Type B pancreatic cell (in vitro differentiated cells): Measurements from ENCODE around the gene PHF1. TPM values are rescaled to one million over a fixed set of nuclear protein-coding genes. Genes with fewer than 3 reads are reported as not detected.

Source experiments
- DNase-seq: peaks from one replicate; pipeline ENCODE4 v3.0.0; 2021; ENCODE audit warnings: mixed read lengths; ENCODE audit not compliant: unreplicated experiment; ENCODE audit errors: extremely low spot score
- H3K27ac Mint-ChIP-seq: 2 replicates; pipeline ENCODE4 v1.8.0; 2021; ENCODE audit warnings: mild to moderate bottlenecking, mixed read lengths
- H3K27me3 Mint-ChIP-seq: 2 replicates; pipeline ENCODE4 v1.8.0; 2021; ENCODE audit warnings: mixed read lengths
- H3K36me3 Mint-ChIP-seq: 2 replicates; pipeline ENCODE4 v1.8.0; 2021; ENCODE audit warnings: mixed read lengths
- H3K4me1 Mint-ChIP-seq: one replicate; pipeline ENCODE4 v1.8.0; 2021; ENCODE audit warnings: mixed read lengths; ENCODE audit not compliant: unreplicated experiment
- H3K4me3 Mint-ChIP-seq: 2 replicates; pipeline ENCODE4 v1.8.0; 2021; ENCODE audit warnings: mild to moderate bottlenecking, mixed read lengths
- H3K9me3 Mint-ChIP-seq: 2 replicates; pipeline ENCODE4 v1.8.0; 2021; ENCODE audit warnings: mixed read lengths
- total RNA-seq: library from RNA; stranded (reverse); gene quantifications from 2 replicates; pipeline ENCODE4 v1.2.1, GENCODE V29; 2021; ENCODE audit warnings: low replicate concordance
- TF ChIP-seq, protein P1 (sequence below): fragments of 200-600 bp; sonication (generic); conservative IDR thresholded peaks from 2 replicates; pipeline ENCODE4 v1.5.0; 2021; ENCODE audit warnings: antibody characterized with exemption, mild to moderate bottlenecking

Gene PHF1
- total RNA-seq, 1 donor from 2014 or later = 49.6 TPM

DNA sequence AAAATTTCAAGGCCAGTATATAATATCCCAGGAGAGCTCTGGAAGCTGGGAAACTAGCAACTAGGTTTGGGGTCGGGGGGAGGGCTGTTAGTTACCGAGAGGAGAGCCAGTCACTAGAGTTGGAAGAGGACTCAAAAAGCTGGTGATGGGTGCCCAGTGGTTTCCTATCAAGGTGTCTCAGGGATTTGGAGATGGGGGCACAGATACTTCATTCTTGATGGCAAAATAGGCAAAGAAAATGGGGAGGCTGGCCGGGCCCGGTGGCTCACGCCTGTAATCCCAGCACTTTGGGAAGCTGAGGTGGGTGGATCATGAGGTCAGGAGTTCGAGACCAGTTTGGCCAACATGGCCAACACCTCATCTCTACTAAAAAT, 805 bp downstream of the PHF1 start:
- Mint-ChIP-seq H3K4me3 (peak overlapping the region; percentile 85), H3K4me1 (peaks cover 44% of the 10 kb centered on the region), H3K27me3 (no peaks in the 10 kb centered on the region), H3K9me3 (no peaks in the 10 kb centered on the region), H3K27ac (peak overlapping the region; percentile 81), H3K36me3 (peaks cover 10% of the 10 kb centered on the region)
- DNase-seq = no peak
- TF ChIP-seq, protein P1, sequence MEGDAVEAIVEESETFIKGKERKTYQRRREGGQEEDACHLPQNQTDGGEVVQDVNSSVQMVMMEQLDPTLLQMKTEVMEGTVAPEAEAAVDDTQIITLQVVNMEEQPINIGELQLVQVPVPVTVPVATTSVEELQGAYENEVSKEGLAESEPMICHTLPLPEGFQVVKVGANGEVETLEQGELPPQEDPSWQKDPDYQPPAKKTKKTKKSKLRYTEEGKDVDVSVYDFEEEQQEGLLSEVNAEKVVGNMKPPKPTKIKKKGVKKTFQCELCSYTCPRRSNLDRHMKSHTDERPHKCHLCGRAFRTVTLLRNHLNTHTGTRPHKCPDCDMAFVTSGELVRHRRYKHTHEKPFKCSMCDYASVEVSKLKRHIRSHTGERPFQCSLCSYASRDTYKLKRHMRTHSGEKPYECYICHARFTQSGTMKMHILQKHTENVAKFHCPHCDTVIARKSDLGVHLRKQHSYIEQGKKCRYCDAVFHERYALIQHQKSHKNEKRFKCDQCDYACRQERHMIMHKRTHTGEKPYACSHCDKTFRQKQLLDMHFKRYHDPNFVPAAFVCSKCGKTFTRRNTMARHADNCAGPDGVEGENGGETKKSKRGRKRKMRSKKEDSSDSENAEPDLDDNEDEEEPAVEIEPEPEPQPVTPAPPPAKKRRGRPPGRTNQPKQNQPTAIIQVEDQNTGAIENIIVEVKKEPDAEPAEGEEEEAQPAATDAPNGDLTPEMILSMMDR = no peak

DNA sequence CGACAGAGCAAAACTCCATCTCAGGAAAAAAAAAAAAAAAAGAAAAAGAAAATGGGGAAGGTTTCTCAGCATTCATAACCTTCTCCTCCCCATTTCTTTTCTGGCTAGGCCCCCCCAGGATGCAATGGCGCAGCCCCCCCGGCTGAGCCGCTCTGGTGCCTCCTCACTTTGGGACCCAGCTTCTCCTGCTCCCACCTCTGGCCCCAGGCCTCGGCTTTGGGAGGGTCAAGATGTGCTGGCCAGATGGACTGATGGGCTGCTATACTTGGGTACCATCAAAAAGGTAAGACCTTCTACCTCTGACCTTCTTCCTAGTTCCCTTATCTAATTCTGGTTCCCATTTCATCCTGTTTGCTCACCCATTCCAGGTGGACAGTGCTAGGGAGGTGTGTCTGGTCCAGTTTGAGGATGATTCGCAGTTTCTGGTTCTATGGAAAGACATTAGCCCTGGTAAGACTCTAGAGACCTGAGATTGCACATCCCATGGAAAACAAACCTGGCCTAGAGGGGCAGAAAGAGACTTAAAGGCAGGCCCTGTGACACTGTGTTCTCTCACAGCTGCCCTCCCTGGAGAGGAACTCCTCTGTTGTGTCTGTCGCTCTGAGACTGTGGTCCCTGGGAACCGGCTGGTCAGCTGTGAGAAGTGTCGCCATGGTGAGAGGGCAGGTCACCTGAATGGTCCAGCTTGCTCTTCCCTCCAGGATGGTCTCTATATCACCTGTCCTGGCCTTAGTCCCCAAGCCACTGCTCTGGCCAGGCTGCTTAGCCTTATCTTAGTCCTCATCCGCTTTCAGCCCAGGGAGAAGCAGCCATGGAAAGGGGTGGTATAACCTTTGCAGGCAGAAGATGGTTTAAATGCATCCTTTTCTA, 1.6 kb downstream of the PHF1 start:
- H3K27me3 Mint-ChIP-seq = no peaks in the 10 kb centered on the region
- peaks cover 46% of the 10 kb centered on the region for H3K4me1 Mint-ChIP-seq
- peak overlapping the region; percentile 70 for H3K27ac Mint-ChIP-seq
- TF ChIP-seq, protein P1 = no peak
- no peak for DNase-seq
- peaks cover 10% of the 10 kb centered on the region for H3K36me3 Mint-ChIP-seq
- no peaks in the 10 kb centered on the region for H3K9me3 Mint-ChIP-seq
- peak overlapping the region; percentile 76 for H3K4me3 Mint-ChIP-seq

DNA sequence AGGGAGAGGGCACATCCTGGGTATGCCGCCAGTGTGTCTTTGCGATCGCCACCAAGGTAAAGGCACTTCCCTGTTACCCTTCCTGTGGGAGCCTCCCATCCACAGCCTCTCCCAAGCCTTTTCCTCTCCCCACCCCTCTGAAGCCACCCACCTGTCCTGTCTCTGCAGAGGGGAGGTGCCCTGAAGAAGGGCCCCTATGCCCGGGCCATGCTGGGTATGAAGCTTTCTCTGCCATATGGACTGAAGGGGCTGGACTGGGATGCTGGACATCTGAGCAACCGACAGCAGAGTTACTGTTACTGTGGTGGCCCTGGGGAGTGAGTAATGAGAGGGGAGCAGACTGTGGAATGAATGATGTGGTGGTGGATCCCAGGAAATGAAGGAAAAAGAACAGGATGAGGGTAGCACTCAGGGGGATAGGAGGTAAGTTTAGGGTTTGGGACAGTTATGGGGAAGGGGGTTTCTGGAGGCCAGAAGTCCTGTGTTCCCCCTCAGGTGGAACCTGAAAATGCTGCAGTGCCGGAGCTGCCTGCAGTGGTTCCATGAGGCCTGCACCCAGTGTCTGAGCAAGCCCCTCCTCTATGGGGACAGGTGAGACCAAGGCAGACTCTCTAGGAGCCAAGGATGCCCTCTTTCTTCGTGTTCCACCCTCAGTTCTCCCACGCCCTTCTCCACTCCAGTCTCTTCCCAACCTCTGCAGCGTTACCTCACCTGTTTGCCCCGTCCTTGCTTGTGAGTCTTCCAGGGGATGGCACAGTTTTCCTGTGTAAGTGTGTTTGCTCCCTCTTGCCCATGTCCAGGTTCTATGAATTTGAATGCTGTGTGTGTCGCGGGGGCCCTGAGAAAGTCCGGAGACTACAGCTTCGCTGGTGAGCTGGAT, 2.7 kb downstream of the PHF1 start:
- Mint-ChIP-seq H3K9me3 (no peaks in the 10 kb centered on the region), H3K4me1 (peaks cover 51% of the 10 kb centered on the region), H3K36me3 (peaks cover 10% of the 10 kb centered on the region), H3K27ac (peak overlapping the region; percentile 70), H3K4me3 (peak overlapping the region; percentile 76), H3K27me3 (peaks cover 3% of the 10 kb centered on the region)
- TF ChIP-seq, protein P1 = no peak
- no peak for DNase-seq

DNA sequence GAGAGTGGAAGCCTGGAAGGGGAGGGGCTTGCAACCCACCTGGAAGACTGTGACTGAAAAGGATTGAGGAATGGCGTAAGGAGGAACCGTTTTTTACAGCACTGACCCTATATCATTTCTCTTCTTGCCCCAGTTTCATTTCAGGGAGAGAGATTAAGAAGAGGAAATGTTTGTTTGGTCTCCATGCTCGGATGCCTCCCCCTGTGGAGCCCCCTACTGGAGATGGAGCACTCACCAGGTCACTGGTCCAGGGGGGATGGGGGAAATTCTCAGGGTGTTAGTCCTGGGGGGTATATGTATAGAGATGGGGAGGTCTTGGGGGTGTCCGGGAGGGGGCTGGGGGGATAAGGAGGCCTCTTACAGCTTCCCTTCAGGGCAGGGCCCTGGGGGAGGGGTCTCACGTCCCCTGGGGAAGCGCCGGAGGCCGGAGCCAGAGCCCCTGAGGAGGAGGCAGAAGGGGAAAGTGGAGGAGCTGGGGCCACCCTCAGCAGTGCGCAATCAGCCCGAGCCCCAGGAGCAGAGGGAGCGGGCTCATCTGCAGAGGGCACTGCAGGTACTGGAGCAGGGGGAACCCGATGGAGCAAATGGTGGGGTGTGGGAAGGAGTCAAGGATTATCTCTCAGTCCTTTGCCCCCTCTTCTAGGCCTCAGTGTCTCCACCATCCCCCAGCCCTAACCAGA, 3.9 kb downstream of the PHF1 start:
- no peaks in the 10 kb centered on the region for H3K9me3 Mint-ChIP-seq
- peaks cover 3% of the 10 kb centered on the region for H3K27me3 Mint-ChIP-seq
- peaks cover 10% of the 10 kb centered on the region for H3K36me3 Mint-ChIP-seq
- TF ChIP-seq, protein P1 = peak; percentile 61
- peak overlapping the region; percentile 75 for H3K4me3 Mint-ChIP-seq
- H3K4me1 Mint-ChIP-seq = peaks cover 61% of the 10 kb centered on the region
- H3K27ac Mint-ChIP-seq = peak overlapping the region; percentile 70
- DNase-seq = no peak

DNA sequence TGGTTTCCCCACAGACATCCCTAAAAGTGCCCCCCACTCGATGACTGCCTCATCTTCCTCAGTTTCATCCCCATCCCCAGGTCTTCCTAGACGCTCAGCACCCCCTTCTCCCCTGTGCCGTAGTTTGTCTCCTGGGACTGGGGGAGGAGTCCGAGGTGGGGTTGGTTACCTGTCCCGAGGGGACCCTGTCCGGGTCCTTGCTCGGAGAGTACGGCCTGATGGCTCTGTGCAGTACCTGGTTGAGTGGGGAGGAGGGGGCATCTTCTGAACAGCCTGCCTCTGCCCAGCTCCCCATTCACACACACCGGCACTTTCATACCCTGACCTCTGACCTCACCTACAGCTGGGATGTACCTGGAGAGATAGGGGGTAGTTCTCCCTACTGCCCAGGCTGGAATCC, 5.0 kb downstream of the PHF1 start:
- H3K36me3 Mint-ChIP-seq = peaks cover 10% of the 10 kb centered on the region
- no peaks in the 10 kb centered on the region for H3K9me3 Mint-ChIP-seq
- peaks cover 60% of the 10 kb centered on the region for H3K4me1 Mint-ChIP-seq
- DNase-seq = no peak
- TF ChIP-seq, protein P1 = no peak
- peak overlapping the region; percentile 16 for H3K27ac Mint-ChIP-seq
- H3K4me3 Mint-ChIP-seq = peak overlapping the region; percentile 75
- peaks cover 3% of the 10 kb centered on the region for H3K27me3 Mint-ChIP-seq
